ENCODE data around the gene KLHL13. TPM values are rescaled to one million over a fixed set of nuclear protein-coding genes. Genes with fewer than 3 reads are reported as not detected.
"Not testable (repeated sequence)": the region's sequence is repeated elsewhere in the genome, so short reads cannot be mapped to it uniquely, and the experiment has no call there.

Gene KLHL13
- total RNA-seq, 1 donor from 2014 or later, result not detected

DNA sequence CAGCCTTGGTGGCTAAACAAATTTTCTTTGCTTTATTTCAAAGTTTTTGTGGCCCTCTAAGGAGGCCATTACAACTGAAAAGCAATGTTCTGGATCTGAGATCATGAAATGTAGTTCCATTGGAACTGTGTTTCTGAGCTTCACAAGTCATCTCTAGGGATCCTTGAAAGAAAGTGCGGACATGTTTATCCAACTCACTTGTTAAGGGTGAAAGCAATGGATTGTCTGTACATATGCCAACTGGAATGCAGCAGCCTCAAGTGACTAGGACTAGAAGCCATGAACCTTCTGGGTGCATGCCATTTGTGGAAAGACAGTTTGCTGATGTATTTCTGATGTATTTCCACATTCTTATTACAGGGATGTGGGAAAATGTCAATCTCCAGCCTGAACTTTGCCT is 36.7 kb upstream of the KLHL13 start:
- H3K27me3 Mint-ChIP-seq, result no peaks in the 10 kb centered on the region
- intact Hi-C loops (cut with micrococcal nuclease), result no loop called here
- H3K4me1 Mint-ChIP-seq, result no peaks in the 10 kb centered on the region
- H3K27ac Mint-ChIP-seq, result no peak overlapping the region
- TF ChIP-seq, protein P1, sequence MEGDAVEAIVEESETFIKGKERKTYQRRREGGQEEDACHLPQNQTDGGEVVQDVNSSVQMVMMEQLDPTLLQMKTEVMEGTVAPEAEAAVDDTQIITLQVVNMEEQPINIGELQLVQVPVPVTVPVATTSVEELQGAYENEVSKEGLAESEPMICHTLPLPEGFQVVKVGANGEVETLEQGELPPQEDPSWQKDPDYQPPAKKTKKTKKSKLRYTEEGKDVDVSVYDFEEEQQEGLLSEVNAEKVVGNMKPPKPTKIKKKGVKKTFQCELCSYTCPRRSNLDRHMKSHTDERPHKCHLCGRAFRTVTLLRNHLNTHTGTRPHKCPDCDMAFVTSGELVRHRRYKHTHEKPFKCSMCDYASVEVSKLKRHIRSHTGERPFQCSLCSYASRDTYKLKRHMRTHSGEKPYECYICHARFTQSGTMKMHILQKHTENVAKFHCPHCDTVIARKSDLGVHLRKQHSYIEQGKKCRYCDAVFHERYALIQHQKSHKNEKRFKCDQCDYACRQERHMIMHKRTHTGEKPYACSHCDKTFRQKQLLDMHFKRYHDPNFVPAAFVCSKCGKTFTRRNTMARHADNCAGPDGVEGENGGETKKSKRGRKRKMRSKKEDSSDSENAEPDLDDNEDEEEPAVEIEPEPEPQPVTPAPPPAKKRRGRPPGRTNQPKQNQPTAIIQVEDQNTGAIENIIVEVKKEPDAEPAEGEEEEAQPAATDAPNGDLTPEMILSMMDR (IDR thresholded peaks at IDR 0.05), result no peak
- DNase-seq (no peak), ATAC-seq (ENCODE audit: low read depth) (no peak)
- ChIA-PET POLR2A (no interaction called here), CTCF (no interaction called here)
- no peaks in the 10 kb centered on the region for H3K9me3 Mint-ChIP-seq
- no peak overlapping the region for H3K4me3 Mint-ChIP-seq
- H3K36me3 Mint-ChIP-seq (ENCODE audit: low read depth), result no peaks in the 10 kb centered on the region

DNA sequence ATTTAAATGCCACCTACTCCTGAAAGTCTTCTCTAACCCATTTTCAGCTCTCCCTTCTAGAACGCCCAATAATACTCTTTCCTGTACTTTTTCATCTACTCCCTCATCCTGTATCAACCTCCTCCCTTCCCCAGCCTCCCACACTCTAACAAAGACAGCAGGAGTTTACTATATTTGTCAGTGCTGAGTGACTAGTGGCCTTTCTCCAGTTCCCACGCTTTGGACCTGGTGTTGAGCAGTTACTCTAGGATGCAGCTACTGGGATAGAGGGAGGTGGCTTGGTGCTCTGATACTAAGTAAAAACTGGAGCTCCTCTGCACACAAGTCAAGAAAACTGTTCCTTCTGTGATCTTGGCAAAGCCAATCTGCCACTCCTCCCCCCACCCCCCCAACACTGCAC is 36.1 kb upstream of the KLHL13 start:
- H3K9me3 Mint-ChIP-seq, result no peaks in the 10 kb centered on the region
- ATAC-seq (ENCODE audit: low read depth) (no peak), DNase-seq (no peak)
- TF ChIP-seq, protein P1 (IDR thresholded peaks at IDR 0.05), result no peak
- H3K36me3 Mint-ChIP-seq (ENCODE audit: low read depth), result no peaks in the 10 kb centered on the region
- POLR2A ChIA-PET, result no interaction called here
- no peak overlapping the region for H3K4me3 Mint-ChIP-seq
- H3K27me3 Mint-ChIP-seq, result no peaks in the 10 kb centered on the region
- H3K27ac Mint-ChIP-seq, result no peak overlapping the region
- no peaks in the 10 kb centered on the region for H3K4me1 Mint-ChIP-seq
- intact Hi-C loops (cut with micrococcal nuclease), result no loop called here
- CTCF ChIA-PET, result no interaction called here

DNA sequence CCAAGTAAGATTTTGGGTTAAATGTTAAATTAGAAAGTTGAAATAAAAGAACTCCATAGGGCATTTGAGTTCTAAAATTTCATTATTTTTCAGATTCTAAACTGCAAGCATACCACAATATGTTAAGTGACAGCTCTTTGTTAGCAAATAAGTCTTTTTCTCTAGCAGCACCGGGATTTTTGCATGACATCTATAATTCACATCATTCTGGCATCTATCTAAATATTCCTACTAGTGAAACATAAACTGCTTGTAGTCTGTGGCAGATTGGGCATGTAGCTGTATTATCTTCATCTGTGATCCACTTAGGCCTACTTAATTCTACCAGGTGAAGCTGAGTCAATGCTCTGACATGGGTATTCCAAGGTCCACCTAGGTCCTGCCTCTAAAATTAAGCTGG is 32.1 kb upstream of the KLHL13 start:
- CTCF ChIA-PET, result no interaction called here
- intact Hi-C loops (cut with micrococcal nuclease), result no loop called here
- Mint-ChIP-seq H3K4me1 (no peaks in the 10 kb centered on the region), H3K9me3 (no peaks in the 10 kb centered on the region), H3K27ac (no peak overlapping the region), H3K36me3 (ENCODE audit: low read depth) (no peaks in the 10 kb centered on the region), H3K4me3 (no peak overlapping the region), H3K27me3 (no peaks in the 10 kb centered on the region)
- POLR2A ChIA-PET, result no interaction called here
- DNase-seq (no peak), ATAC-seq (ENCODE audit: low read depth) (no peak)
- TF ChIP-seq, protein P1 (IDR thresholded peaks at IDR 0.05), result no peak

DNA sequence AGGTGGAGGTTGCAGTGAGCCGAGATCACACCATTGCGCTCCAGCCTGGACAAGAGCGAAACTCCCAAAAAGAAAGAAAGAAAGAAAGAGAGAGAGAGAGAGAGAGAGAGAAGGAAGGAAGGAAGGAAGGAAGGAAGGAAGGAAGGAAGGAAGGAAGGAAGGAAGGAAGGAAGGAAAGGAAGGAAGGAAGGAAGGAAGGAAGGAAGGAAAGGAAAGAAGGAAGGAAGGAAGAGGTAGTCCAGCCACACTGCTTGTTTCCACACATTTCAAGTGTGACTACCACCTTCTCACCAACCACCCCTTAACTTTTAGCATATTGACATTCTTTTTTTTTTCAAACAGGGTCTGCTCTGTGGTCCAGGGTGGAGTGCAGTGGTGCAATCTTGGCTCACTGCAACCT is 31.2 kb upstream of the KLHL13 start:
- H3K27ac Mint-ChIP-seq; intact Hi-C loops (cut with micrococcal nuclease); H3K9me3 Mint-ChIP-seq; ATAC-seq (ENCODE audit: low read depth); H3K27me3 Mint-ChIP-seq; POLR2A ChIA-PET; CTCF ChIA-PET; H3K4me1 Mint-ChIP-seq; H3K4me3 Mint-ChIP-seq; DNase-seq; H3K36me3 Mint-ChIP-seq (ENCODE audit: low read depth): not testable (repeated sequence)

DNA sequence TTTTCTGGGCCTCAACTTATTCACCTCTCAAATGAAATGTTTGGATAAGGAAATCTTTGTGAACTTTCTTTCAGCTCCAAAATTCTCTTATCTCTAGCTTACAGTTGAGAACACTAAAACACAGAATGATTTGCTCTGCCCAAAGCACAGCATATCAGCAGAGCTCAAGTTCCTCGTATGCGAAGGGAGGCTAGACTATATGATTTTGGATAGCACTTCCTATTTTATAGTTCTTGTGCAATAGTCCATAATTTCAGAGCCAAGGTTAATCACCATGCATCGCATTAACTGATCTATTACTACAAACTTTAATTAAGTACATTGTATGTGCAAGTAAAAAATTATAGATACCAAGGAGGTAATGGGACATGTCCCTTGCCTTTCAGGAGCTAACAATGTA is 27.0 kb upstream of the KLHL13 start:
- H3K4me3 Mint-ChIP-seq, result no peak overlapping the region
- ChIA-PET CTCF (no interaction called here), POLR2A (no interaction called here)
- no peaks in the 10 kb centered on the region for H3K4me1 Mint-ChIP-seq
- ATAC-seq (ENCODE audit: low read depth) (no peak), DNase-seq (no peak)
- TF ChIP-seq, protein P1 (IDR thresholded peaks at IDR 0.05), result no peak
- no peaks in the 10 kb centered on the region for H3K36me3 Mint-ChIP-seq (ENCODE audit: low read depth)
- no peak overlapping the region for H3K27ac Mint-ChIP-seq
- H3K9me3 Mint-ChIP-seq, result no peaks in the 10 kb centered on the region
- H3K27me3 Mint-ChIP-seq, result no peaks in the 10 kb centered on the region
- intact Hi-C loops (cut with micrococcal nuclease), result no loop called here

DNA sequence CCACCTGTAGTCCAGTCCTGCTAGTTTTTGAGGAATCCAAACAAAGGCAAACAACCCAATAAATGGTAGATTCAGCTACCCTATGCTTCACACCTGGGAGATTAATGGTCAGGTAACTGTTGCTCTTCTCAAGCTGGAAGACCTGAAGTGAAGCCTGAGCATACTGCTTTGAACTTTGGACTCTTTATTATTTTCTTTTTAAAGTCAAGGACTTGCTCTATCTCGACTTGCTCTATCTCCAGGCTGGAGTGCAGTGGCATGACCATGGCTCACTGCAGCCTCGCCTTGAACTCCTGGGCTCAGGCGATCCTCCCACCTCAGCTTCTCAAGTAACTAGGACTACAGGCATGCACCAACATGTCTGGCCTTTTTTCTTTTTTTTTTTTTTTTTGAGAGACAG is 14.7 kb upstream of the KLHL13 start:
- Mint-ChIP-seq H3K27me3 (no peaks in the 10 kb centered on the region), H3K9me3 (no peaks in the 10 kb centered on the region), H3K36me3 (ENCODE audit: low read depth) (no peaks in the 10 kb centered on the region), H3K4me1 (no peaks in the 10 kb centered on the region), H3K27ac (no peak overlapping the region), H3K4me3 (no peak overlapping the region)
- ChIA-PET POLR2A (no interaction called here), CTCF (no interaction called here)
- TF ChIP-seq, protein P1 (IDR thresholded peaks at IDR 0.05), result no peak
- ATAC-seq (ENCODE audit: low read depth), result no peak
- no peak for DNase-seq
- intact Hi-C loops (cut with micrococcal nuclease), result no loop called here
